ENCODE data around the gene CCDC69. TPM values are rescaled to one million over a fixed set of nuclear protein-coding genes. Genes with fewer than 3 reads are reported as not detected.

Gene CCDC69
- total RNA-seq, 2 donors from 2014 or later, result 34.8 to 44.8 TPM

DNA sequence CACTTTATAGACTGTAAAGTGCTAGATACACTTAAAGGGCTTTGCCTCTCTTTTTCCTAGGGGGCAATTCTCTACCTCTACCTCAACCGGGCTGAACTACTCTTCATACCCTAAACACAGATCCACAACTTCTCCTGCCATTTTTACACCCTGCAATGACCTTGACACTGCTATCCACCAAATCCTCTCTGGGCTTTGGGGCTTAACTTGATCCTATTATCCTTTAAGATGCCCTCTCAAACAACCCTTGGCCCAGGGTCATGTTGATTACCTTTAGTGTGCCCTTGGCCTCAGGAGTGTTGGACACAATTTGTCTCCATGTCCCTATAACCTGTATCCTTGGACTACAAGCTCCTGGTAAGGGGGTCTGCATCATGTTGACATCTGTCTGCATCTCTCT is 85.8 kb downstream of the CCDC69 start:
- Histone ChIP-seq H3K27me3 (no peaks in the 10 kb centered on the region), H3K4me3 (no peak overlapping the region), H3K36me3 (replicated peaks in 1 of 2; ENCODE audit: insufficient read depth in 1 of 2, low read depth in 2 of 2) (peaks cover 0 to 4% of the 10 kb centered on the region in 2 donors), H3K9me3 (no peaks in the 10 kb centered on the region), H3K27ac (no peak overlapping the region), H3K4me1 (no peaks in the 10 kb centered on the region)
- TF ChIP-seq CTCF (IDR thresholded peaks at IDR 0.05), result no peak
- TF ChIP-seq POLR2A (IDR thresholded peaks at IDR 0.05), result no peak
- 83 to 91% methylated on average over 1 of the region's 1 CpG for WGBS, 2 donors
- DNase-seq (no peak), ATAC-seq (no peak)
- intact Hi-C loops (cut with DNase I), result no loop called here

DNA sequence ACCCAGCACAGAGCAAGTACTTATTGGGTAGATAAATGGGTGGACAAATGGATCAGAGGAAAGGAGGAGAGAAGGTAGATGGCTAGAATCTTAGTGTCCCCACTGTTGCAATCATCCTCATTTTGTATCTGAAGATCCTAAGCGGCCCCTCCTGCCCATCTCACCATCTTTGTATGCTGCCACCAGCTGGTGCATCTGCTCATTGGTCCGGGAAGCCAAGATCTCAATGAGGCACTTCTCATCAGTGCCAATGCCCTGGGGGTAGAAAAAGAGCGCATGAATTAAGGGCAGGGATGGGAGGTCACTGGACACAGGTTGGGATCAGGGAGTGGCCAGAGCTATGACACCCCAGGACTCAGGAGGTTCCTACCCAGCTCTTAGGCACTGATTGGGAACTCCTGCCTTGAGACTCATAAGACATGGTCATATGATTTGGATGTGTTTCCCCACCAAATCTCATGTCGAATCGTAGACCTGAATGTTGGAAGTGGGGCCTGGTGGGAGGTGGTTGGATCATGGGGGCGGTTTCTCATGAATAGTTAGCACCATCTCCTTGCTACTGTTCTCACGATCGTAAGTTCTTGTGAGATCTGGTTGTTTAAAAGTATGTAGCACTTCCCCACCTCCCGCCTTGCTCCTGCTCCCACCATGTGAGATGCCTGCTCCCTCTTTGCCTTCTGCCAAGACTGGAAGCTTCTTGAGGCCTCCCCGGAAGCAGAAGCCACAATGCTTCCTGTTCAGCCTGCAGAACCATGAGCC is 86.6 kb downstream of the CCDC69 start:
- Histone ChIP-seq H3K9me3 (no peaks in the 10 kb centered on the region), H3K27ac (no peak overlapping the region), H3K36me3 (replicated peaks in 1 of 2; ENCODE audit: insufficient read depth in 1 of 2, low read depth in 2 of 2) (peaks cover 0 to 4% of the 10 kb centered on the region in 2 donors), H3K4me1 (no peaks in the 10 kb centered on the region), H3K27me3 (no peaks in the 10 kb centered on the region), H3K4me3 (no peak overlapping the region)
- intact Hi-C loops (cut with DNase I), result no loop called here
- WGBS, 2 donors, result 89 to 97% methylated on average over 10 of the region's 10 CpGs
- TF ChIP-seq CTCF (IDR thresholded peaks at IDR 0.05) (no peak), POLR2A (IDR thresholded peaks at IDR 0.05) (no peak)
- ATAC-seq (no peak), DNase-seq (no peak)

DNA sequence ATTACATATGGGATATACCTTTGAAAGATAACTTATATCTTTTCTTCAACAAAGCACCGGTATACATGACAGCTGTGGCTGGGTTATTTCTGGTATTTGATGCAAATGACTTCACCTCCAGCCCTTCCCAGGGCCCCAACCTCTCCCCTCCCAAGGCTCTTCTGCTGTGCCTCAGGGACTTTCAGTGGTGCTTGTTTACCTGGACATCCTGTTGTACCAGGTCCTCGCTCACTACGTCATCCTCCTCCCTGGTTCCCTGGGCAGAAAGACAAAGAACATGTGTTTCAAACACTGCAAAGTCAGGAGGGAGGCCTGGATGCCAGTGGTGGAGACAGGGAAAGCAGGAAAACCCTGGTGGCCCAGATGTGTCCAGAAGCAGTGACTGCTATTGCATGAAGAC is 89.7 kb downstream of the CCDC69 start:
- Histone ChIP-seq H3K9me3 (no peaks in the 10 kb centered on the region), H3K4me1 (peaks cover 6% of the 10 kb centered on the region), H3K27me3 (no peaks in the 10 kb centered on the region), H3K27ac (peak overlapping the region; percentile 9 to 39 (median 26)), H3K4me3 (no peak overlapping the region), H3K36me3 (replicated peaks in 1 of 2; ENCODE audit: insufficient read depth in 1 of 2, low read depth in 2 of 2) (peaks cover 1 to 4% of the 10 kb centered on the region in 2 donors)
- WGBS, 2 donors, result 70 to 76% methylated on average over 3 of the region's 3 CpGs
- DNase-seq (peak; percentile 31 to 59 (median 56)), ATAC-seq (peak; percentile 69)
- TF ChIP-seq CTCF (IDR thresholded peaks at IDR 0.05), result no peak
- TF ChIP-seq POLR2A (IDR thresholded peaks at IDR 0.05), result no peak
- intact Hi-C loops (cut with DNase I), result no loop called here

GRCh38 chr5:151132963-151133362 is 90.9 kb downstream of the CCDC69 start:
- TF ChIP-seq POLR2A (IDR thresholded peaks at IDR 0.05), result no peak
- no peak for TF ChIP-seq CTCF (IDR thresholded peaks at IDR 0.05)
- Histone ChIP-seq H3K4me1 (peaks cover 6% of the 10 kb centered on the region), H3K9me3 (no peaks in the 10 kb centered on the region), H3K36me3 (replicated peaks in 1 of 2; ENCODE audit: insufficient read depth in 1 of 2, low read depth in 2 of 2) (peaks cover 2 to 4% of the 10 kb centered on the region in 2 donors), H3K27me3 (no peaks in the 10 kb centered on the region), H3K27ac (no peak overlapping the region), H3K4me3 (no peak overlapping the region)
- ATAC-seq, result no peak
- peak in 1 of 4 donors; percentile 58 for DNase-seq
- intact Hi-C loops (cut with DNase I), result no loop called here
- WGBS, 2 donors, result 66 to 87% methylated on average over 4 of the region's 4 CpGs

Other genes with a start within 250 kb of the CCDC69 start
- 1,000 to 10,000 TPM in 1 of 2 donors, 100 to 1,000 TPM in 1; 686 to 1,482 TPM for gene GPX3, start 203.5 kb downstream of the CCDC69 start, total RNA-seq
- 100 to 1,000 TPM in 1 of 2 donors, 10 to 100 TPM in 1; 89.3 to 111 TPM for gene TNIP1, start 143.1 kb downstream of the CCDC69 start, total RNA-seq
- gene ANXA6, start 66.3 kb downstream of the CCDC69 start, total RNA-seq, result 10 to 100 TPM; 60.3 to 60.4 TPM
- gene GM2A, start 29.1 kb upstream of the CCDC69 start, total RNA-seq, result 10 to 100 TPM in 1 of 2 donors, 1 to 10 TPM in 1; 8.9 to 17.9 TPM
- not detected for gene SLC36A3, start 79.7 kb upstream of the CCDC69 start, total RNA-seq
- gene SLC36A2, start 123.5 kb upstream of the CCDC69 start, total RNA-seq, result not detected
- 10 to 100 TPM in 1 of 2 donors, 1 to 10 TPM in 1; 6.5 to 12.5 TPM for gene SLC36A1, start 223.5 kb upstream of the CCDC69 start, total RNA-seq

Measured in body of pancreas (tissue), 4 donors.